HG03565 (cell line): ENCODE measurements around the gene TAX1BP3.

Source experiments
- ATAC-seq: cut with Tn5 transposase; IDR thresholded peaks from one replicate; pipeline ENCODE4 v1.9.1; 2021; ENCODE audit warnings: mild to moderate bottlenecking, moderate library complexity; ENCODE audit not compliant: unreplicated experiment

Gene TAX1BP3

DNA sequence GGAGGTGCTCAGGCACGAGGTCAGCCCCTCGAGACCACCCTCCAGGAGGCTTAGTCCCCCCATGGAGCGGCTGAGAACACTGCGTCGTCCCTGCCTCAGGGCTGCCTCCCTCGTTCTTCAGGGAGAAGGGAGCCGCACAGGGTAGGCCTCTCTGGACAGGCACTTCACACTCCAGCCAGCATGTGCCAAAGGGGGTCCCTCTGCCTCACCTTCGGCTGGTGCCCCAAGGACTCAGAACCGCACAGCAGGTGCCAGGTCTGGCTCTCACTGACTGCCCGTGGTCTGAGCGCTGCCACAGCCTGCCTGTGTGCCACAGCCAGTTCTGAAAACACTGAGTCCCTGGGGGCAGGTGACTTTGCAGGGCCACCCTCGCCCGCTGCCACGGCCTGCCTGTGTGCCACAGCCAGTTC lies 20.5 kb upstream of the TAX1BP3 start:
- no peak for ATAC-seq

DNA sequence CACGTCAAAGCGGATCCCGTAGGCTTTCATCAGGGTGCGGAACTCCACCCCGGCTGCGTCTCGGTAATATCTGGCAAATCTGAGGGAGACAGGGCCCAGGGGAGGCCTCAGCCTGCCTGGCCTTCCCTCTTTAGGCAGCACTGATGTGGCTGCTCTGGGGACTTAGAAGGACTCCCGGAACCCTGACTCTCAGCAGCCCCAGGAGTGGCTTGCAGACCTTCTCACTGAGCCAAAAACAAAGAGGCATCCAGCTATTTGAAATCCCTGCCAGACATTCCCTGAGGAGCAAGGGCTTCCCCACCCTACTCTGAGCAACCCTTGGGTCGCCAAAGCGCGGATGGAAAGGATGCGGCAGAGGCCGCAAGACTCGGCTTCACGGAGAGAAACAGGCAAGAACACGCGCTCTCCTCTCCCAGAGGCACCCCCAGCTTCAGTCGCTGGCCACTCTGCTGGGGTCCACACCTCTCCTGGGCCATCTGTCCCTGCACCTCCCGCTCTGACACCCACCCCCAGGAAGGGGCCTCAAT lies 19.7 kb upstream of the TAX1BP3 start:
- ATAC-seq, result no peak

DNA sequence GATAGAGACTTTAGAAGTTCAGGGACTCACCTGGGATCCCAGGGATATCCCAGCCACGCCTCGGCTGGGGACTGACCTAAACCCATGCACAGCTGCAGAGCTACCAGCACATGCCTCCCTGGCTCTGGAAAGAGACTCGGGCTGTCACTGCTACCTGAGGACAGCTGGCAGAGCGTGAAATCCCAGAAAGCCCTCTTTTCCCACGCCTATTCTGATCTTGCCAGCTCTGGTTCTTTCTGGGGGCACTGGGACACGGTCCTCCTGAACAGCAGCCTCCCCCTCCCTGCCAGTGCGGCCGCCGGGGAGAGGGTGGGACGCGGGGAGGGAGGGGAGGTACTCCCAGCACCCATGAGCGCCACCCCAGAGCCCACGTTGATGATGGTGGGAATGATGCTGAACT lies 16.8 kb upstream of the TAX1BP3 start:
- no peak for ATAC-seq

DNA sequence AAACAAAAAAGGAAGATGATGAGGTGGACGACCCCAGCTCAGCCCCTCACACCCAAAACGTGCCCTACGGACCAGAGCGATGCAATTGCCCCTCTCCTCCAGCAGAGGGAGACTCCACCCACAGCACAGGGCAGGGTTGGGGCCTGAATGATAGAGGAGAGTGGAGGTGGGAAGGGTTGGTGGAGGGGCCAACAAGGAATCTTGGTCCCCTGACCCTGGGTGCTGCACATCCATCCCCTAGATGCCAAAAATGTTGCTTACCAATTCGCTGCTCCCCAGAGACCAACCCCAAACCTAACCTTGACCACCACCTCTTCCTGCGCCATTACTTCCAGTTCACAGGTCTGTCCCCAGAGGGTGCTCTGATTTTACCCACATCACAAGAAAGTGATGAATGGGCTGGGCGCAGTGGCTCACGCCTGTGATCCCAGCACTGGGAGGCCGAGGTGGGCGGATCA lies 14.7 kb upstream of the TAX1BP3 start:
- ATAC-seq, result no peak

DNA sequence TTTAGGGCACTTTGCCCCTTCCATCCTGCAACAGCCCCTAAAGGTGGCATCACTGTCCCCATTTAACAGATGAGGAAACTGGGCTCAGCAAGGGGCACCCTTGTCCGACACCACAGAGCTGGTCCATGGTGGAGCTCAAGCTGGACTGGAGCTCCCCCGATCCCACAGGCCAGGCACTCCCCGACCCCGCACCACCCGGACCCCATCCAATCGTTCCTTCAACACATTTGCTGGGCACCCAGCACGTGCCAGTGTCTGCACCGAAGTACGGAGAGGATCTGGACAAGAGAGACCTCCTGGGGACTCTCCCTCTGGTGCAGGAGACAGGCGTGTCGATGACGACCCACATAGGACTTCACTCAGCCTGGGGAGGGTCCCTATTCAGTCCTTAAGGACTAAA lies 13.7 kb upstream of the TAX1BP3 start:
- no peak for ATAC-seq

DNA sequence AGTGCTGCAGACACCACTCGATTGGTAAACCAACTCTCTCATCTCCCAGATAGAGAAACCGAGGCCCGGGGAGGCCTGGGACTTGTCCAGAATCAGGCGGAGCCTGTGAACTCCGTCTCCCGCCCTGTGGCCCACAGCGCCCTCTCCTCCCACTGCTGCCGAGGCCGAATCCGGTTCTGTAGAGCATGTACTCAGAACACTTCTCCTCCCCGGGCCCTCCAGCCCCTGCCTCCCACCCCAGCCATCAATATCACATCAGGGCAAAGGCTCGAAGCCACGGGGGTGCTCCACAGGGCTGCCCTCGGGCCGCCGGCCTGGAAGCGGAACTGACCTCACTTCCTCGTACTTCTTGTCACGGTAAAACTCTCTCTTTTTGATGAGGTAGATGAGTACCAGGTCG lies 13.2 kb upstream of the TAX1BP3 start:
- no peak for ATAC-seq

DNA sequence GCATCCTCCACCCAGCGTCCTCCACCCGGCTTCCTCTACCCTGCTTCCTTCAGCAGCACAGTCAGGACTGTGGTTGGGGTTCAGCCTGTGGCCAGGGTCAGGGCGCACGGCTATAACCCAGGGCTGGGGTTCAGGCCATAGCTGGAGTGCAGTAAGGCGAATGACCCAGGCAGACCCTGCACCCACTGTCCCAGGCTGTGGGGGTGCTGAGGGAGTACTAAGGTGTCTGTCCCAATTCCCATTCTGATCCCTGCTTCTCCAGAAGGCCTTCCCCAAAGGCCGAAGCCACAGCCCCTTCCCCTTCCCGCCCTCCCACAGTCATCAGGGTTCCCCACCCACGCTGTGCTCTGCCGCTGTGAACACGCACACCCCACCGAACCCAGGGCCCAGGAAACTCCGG lies 12.7 kb upstream of the TAX1BP3 start:
- no peak for ATAC-seq

DNA sequence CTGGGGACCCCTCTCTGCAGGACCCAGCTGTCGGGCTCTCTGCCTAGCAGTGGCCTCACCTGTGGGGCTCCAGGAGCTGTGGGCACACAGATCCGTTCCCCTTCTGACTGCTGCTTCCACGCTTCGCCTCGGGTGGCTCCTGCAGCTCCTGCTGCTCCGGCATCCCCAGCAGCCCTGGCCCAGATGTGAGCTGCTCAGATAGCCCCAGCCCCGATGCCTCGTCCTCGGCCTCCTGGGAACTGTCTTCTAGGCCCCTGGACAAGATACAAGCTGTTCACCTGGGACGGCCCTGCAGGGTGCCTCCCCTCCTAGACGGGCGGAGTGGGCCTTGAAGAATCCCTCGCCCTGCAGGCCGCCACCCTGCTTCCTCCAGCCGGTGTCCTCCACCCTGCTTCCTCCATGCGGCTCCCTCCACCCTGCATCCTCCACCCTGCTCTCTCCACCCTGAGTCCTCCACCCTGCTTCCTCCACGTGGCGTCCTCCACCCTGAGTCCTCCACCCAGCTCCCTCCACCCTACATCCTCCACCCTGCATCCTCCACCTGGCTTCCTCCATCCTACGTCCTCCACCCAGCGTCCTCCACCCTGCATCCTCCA lies 11.3 kb upstream of the TAX1BP3 start:
- ATAC-seq, result no peak

DNA sequence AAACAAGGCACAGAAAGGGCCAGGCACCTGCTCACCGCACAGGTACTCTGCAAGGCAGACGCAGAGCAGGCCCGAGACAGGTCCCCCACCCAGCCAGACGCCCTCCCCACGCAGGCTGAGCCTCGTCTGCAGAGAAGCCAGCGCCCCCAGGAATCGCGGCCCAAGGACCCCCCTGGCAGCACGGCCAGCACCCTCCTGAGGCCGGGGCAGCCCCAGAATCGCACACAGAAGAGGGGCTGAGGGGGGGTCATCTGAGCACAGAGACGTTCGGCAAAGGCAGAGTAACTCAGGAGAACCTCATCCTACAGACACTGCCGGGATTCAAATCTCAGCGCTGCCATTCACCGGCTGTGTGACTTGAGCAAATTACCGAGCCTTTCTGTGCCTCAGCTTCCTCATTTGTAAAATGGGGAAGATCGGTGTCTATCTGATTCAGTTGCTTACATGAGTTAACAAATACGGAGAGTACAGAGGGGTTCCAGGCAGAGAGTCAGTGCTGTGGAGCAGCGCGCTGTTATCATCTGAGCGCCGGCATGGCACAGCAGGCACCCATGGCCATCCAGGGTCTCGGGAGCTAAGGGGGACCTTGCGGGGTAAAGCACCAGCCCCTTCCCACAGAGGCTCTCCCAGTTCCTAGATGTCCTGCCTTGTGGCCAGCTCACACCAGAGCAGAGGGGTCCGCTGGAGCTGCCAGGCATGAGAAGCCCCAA lies 10.6 kb upstream of the TAX1BP3 start:
- no peak for ATAC-seq

DNA sequence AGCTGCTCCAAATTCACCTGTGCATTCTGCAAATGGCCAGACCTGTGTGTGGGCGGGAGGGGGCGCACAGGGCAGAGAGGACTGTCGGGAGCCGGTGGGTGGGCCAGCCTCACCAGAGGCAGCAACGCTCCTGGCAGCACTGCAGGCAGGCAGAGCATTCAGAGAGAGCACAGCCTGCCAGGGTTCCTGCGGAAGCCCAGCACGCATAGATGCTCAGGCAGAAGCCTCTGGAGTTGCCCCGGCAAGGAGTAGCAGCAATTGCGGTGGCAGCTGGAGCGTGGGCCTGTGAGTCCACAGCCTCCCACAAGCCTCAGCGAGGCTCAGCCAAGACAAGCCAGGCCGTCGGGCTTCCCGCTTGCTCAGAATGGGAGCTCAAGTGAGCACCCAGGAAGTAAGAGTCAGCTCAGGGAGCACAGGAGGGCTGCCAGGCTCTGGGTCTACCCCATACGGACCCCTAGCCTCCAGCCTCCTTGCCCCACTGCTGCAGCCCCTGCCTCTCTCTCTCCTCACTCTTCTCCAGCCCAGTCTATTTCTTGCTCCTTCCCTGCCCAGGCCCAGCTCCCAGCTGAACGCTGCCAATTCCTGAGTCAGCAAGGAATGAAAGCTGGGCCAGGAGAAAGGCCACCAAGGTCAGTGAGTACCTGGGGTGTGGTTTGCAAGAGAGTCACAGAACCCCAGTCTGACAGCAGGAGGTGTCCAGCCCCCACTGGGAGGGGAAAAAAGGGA lies 9.9 kb upstream of the TAX1BP3 start:
- ATAC-seq, result no peak

DNA sequence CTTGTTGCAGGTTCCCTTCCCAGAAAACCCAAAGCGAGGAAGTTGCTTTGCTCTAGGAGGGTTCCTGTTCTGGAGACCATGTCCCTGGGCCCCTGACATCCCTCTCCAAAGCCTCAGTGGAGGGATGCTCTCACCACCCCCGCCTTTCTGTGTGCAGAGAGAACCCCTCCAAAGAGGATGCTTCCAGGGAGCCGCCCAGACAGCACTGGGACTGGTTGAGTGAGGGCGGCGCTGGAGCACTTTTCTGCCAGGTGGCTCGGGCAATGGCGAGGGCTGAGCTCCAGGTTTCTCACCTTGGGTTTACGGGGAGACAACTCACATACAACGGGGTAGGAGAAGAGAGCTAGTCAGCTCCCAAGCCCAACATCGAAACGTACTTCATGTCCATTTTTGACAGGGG lies 7.5 kb upstream of the TAX1BP3 start:
- no peak for ATAC-seq

DNA sequence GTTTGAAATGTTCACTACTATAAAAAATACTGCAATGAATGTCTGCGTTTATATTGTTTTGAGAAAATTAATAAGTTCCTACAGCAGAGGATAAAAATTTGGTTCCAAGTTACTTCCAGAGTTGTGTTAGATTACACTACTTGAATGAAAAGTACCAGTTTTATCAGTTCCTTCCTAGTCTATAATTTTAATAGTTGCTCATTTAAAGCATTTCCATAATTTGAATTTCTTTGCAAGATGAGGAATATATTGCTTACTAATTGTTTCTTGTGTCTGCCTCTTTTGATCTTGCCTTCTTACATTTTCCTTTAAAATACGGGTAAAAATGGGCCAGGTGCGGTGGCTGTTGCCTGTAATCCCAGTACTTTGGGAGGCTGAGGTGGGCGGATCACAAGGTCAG lies 4.2 kb upstream of the TAX1BP3 start:
- no peak for ATAC-seq

DNA sequence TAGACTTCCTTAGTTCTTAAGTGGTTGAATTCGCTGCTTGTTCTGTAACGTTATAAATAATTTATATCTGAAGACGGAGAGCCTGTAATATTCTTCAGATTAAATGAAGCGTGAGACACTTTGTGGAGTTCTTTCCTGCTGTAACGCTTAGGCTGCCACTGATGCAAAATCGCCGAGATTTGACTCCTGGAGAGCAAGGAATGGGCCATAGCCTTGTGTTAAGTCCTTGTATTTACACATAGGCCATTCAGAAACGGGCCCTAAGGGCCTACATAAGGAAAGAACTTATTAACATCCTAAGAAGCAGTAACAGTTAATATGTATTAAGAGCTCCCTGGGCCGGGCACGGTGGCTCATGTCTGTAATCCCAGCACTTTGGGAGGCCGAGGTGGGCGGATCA lies 1.2 kb upstream of the TAX1BP3 start:
- no peak for ATAC-seq

DNA sequence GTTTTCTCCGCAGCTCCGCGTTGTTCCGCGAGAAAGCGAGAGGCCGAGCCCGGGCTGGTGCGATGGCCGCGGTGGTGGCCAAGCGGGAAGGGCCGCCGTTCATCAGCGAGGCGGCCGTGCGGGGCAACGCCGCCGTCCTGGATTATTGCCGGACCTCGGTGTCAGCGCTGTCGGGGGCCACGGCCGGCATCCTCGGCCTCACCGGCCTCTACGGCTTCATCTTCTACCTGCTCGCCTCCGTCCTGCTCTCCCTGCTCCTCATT lies 638 bp upstream of the TAX1BP3 start:
- ATAC-seq, result no peak

DNA sequence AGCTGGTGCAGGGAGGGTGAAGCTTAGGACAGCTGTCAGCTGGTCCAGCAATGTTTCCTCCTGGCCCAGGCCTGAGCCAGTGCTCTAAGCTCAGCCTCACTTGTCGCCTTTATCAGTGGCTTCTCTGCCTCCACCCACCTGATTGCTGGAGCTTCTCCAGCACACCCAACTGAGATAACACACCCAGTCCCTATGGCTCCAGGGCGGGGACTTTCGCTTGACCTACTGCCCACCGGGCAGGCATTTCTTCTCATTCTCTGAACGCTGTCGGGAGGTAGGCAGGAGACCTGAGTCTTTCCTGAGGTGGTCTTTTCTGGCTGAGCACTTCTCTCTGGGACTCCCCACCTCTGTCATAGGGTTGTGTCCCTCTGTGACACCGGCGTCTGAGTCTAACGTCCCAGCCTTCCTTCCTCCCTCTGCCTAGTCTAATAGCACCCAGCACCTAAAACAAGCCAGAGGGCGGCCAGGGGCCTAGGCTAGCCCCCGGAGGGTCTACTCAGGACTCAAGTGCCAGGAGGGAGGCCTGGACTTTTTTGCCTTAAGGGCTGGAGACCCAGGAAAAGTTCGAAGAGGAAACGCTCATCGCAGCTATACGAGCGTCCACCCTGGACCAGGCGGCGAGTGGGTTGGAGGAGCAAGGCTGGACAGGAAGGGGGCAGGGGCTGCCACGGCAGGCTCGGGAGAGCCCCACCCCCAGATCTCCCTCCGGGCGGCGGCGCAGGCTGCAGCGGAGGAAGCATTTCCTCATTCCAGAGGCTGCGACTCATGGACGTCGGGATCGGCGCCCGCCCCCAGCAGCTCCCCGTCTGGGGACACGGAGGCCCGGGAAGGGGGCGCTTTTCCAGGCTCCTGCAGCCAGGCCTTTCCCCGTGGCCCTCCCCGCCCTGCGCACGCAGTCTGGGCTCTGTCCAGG lies 756 bp downstream of the TAX1BP3 start:
- no peak for ATAC-seq

DNA sequence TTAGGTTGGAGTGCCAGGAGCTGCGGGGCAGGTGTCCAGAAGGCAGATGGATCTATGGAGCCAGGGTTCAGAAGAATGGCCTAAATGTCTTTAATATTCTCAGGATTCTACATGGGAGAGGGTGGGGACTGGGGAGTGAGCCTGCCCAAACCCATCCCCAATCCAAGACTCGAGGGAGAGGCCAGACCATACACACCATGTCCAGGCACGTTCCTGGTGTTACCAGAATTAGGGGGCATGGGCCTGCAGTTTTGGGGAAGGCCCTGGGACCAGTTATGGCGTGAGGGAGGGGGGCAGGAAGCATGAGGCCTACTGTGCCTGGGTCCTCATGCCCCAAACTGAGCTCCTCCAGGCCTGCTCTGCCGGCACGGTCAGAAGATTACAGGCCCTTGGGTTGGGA lies 1.9 kb downstream of the TAX1BP3 start:
- no peak for ATAC-seq

DNA sequence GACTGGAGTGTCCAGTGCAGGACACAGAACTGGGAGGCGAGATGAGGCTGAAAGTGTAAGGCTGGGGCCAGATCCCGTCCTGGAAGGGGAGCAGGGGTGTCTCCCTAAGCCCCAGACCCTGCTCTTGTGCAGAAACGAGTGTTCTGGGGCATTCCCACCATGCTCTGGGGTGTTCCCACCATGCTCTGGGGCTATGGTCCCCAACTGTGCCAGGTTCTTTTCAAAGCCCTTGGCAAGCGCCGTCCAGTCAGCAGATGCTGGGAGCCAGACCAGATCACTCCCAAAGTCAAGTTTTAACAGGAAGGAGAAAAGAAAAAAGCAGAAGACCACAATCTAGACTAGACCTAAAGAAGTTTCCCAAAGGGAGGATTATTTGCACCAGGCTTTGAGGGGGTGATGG lies 2.5 kb downstream of the TAX1BP3 start:
- ATAC-seq, result no peak

DNA sequence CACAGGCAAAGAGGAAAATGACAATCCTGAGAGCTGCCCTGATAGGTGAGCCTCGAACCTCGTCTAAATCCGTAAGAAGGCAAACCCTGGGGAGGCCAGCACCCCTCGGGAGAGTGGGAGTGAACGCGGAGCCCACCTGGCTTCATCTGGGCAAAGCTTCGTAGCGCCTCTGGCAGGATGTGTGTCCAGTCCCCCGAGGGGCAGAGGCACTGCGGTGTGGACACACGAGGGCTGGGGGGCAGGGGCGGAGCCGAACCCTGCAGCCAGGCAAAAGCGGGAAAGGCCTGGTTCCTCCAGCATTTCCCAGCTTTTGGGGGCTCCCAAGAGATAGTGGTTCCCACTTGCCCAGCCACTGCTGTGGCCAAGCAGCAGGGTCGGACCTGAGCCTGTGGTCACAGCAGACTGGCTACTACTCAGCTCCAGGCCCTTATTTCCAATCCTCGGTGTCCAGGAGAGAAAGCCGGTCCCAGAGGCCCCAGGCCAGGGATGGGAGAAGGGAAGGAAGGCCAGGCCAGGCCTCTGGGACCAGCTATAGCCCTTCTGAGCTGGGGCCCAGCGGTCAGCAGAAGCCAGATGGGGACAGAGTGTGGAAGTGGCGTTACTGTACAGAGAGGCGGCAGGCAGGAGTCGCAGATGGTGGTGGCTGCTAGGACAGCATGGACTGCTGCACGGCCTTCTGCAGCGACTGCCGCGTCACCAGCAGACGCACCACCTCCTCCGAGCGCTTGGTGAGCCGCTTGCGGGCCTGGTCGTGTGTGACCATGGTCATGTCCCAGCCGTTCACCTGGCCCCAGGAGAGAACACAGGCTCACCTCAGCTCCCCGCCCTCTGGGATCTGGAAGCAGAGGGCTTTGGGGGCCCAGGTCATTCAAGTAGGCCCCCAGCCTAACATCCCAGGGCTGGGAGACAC lies 5.0 kb downstream of the TAX1BP3 start:
- ATAC-seq, result no peak

DNA sequence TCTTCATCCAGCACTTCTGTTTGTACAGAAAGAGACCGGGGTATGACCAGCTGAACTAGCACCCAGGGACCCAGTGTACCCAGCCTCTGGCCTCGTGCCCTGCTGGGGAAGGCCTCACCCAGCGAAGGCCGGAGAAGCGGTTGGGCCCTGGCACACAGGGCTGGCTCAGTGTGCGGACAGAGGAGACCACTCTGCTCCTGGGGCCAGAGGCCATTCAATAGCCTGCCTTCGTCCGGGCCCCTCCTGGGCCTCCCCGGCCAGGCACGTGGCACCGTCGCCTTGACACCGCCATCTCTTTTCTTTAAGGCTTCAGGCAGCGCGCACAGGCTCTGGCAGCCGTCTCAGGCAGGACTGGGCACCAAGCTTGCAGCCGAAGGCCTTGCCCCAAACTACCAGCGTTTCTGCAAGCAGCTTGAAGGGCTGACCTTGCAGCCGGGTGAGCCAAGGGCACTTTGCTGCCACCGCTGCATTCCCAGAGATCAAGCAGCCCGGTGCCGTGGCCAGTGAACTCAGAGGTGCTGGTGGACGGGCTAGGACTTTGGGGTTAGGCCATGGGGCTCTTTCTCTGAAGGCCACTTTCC lies 8.0 kb downstream of the TAX1BP3 start:
- no peak for ATAC-seq
